Esophagus muscularis mucosa (tissue), 4 donors: ENCODE measurements around the gene RPS6KA5.

Experiments
- CTCF ChIP-seq, 3 experiments: fragments of 200-600 bp in 2 of 3; fragments of 450-650 bp in 1 of 3; sonication (generic) in 2 of 3; IDR thresholded peaks; one replicate each; pipeline ENCODE4 v1.5.1; 2017 to 2019; ENCODE audit warnings: antibody characterized with exemption in 3 of 3, mild to moderate bottlenecking in 2 of 3, moderate library complexity in 1 of 3
- EP300 ChIP-seq: sonication (generic); formaldehyde crosslinking; IDR thresholded peaks from one replicate; pipeline ENCODE4 v1.6.1; 2017; ENCODE audit warnings: antibody characterized with exemption
- POLR2A ChIP-seq: fragments of 450-650 bp; IDR thresholded peaks from one replicate; pipeline ENCODE4 v1.6.1; 2017; ENCODE audit warnings: antibody characterized with exemption, moderate library complexity, mild to moderate bottlenecking, low read depth
- POLR2AphosphoS5 ChIP-seq, 2 donors: sonication (generic); formaldehyde crosslinking; IDR thresholded peaks; one replicate each; pipeline ENCODE4 v1.6.1; 2017; ENCODE audit warnings: antibody characterized with exemption in 2 of 2

GRCh38 chr14:91094772-91095171 is 34.3 kb upstream of the RPS6KA5 start:
- TF ChIP-seq POLR2A (no peak), CTCF (IDR thresholded peaks at IDR 0.05) (no peak), POLR2AphosphoS5 (IDR thresholded peaks at IDR 0.05) (no peak), EP300 (no peak)
